ENCODE data around the gene DNAJB4.

GRCh38 chr1:77990629-77991204 lies 14.0 kb upstream of the DNAJB4 start:
- no peak for TF ChIP-seq POLR2A (IDR thresholded peaks at IDR 0.05)
- no peak for TF ChIP-seq CTCF (IDR thresholded peaks at IDR 0.05)

Data from thyroid gland (tissue), 4 donors.